Hepatocyte (in vitro differentiated cells): ENCODE data around the gene RASSF1. TPM values are rescaled to one million over a fixed set of nuclear protein-coding genes. Genes with fewer than 3 reads are reported as not detected.

Experiments used
- DNase-seq: peaks from one replicate; pipeline ENCODE4 v3.0.0-alpha.2; 2016; ENCODE audit warnings: low spot score
- H2AFZ ChIP-seq: fragments of 200-600 bp; sonication (generic); 2 replicates; pipeline ENCODE4 v1.6.0; 2016; ENCODE audit warnings: antibody characterized with exemption, mild to moderate bottlenecking
- H3K27ac ChIP-seq: fragments of 200-600 bp; sonication (generic); 2 replicates; pipeline ENCODE4 v1.5.1; 2016; ENCODE audit warnings: mild to moderate bottlenecking
- H3K27me3 ChIP-seq: fragments of 200-600 bp; sonication (generic); 2 replicates; pipeline ENCODE4 v1.6.1; 2016
- H3K36me3 ChIP-seq: fragments of 200-600 bp; sonication (generic); replicated peaks from 2 replicates; pipeline ENCODE4 v1.5.1; 2016; ENCODE audit warnings: low read depth; ENCODE audit not compliant: insufficient read depth
- H3K4me1 ChIP-seq: fragments of 200-600 bp; sonication (generic); 2 replicates; pipeline ENCODE4 v1.5.1; 2016; ENCODE audit warnings: mild to moderate bottlenecking, moderate library complexity; ENCODE audit not compliant: insufficient read depth
- H3K4me2 ChIP-seq: fragments of 200-600 bp; sonication (generic); 2 replicates; pipeline ENCODE4 v1.6.0; 2016
- H3K4me3 ChIP-seq: fragments of 200-600 bp; sonication (generic); 2 replicates; pipeline ENCODE4 v1.5.1; 2016; ENCODE audit warnings: mild to moderate bottlenecking
- H3K79me2 ChIP-seq: fragments of 200-600 bp; sonication (generic); 2 replicates; pipeline ENCODE4 v1.6.0; 2017; ENCODE audit warnings: mild to moderate bottlenecking
- H3K9me2 ChIP-seq: fragments of 200-600 bp; sonication (generic); replicated peaks from 2 replicates; pipeline ENCODE4 v1.6.0; 2017; ENCODE audit warnings: mild to moderate bottlenecking; ENCODE audit not compliant: insufficient read depth
- H3K9me3 ChIP-seq: fragments of 200-600 bp; sonication (generic); 2 replicates; pipeline ENCODE4 v1.5.1; 2016; ENCODE audit warnings: low read depth, mild to moderate bottlenecking
- H4K20me1 ChIP-seq: fragments of 200-600 bp; sonication (generic); 2 replicates; pipeline ENCODE4 v1.6.0; 2016; ENCODE audit warnings: mild to moderate bottlenecking; ENCODE audit not compliant: insufficient read depth, poor library complexity, severe bottlenecking
- CTCF ChIP-seq: fragments of 200-600 bp; sonication (generic); IDR thresholded peaks from 2 replicates; pipeline ENCODE4 v1.5.1; 2016; ENCODE audit warnings: antibody characterized with exemption, mild to moderate bottlenecking; ENCODE audit not compliant: poor library complexity
- EZH2 ChIP-seq: fragments of 200-600 bp; sonication (generic); IDR thresholded peaks from 2 replicates; pipeline ENCODE4 v1.6.1; 2016; ENCODE audit warnings: antibody characterized with exemption, mild to moderate bottlenecking, borderline replicate concordance
- EZH2phosphoT487 ChIP-seq: fragments of 200-600 bp; sonication (generic); IDR thresholded peaks from one replicate; pipeline ENCODE4 v1.6.1; 2018; ENCODE audit warnings: antibody characterized with exemption, mild to moderate bottlenecking, low read depth, moderate library complexity; ENCODE audit not compliant: unreplicated experiment, severe bottlenecking
- WGBS: methylation state at CpG from one replicate; pipeline ENCODE4 v1.1.6; 2016; ENCODE audit warnings: low lambda C conversion rate; ENCODE audit errors: missing lambda C conversion rate; 5-methylcytosine and 5-hydroxymethylcytosine counted together
- polyA plus RNA-seq: library from polyadenylated mRNA; unstranded; fragments of >200 nt; fragmentation: Nextera tagmentation; extraction: Ambion mirVana; gene quantifications from 2 replicates; pipeline ENCODE4 v1.2.1, GENCODE V29; 2016
- total RNA-seq: library from RNA; depleted of rRNA; stranded (reverse); fragments of >200 nt; gene quantifications from 2 replicates; pipeline ENCODE4 v1.2.3, GENCODE V29; 2014

The RASSF1 gene
- total and polyA plus RNA-seq, 2 experiments from 2014 or later, result 11.3 to 22.9 TPM

- Histone ChIP-seq H4K20me1 (no peaks in the 10 kb centered on the region), H3K4me1 (peaks cover 23% of the 10 kb centered on the region), H3K9me2 (no peaks in the 10 kb centered on the region), H3K27me3 (no peaks in the 10 kb centered on the region), H3K27ac (no peak overlapping the region), H3K4me3 (no peak overlapping the region), H3K79me2 (peaks cover 20% of the 10 kb centered on the region), H2AFZ (no peak overlapping the region), H3K4me2 (no peak overlapping the region), H3K36me3 (no peaks in the 10 kb centered on the region), H3K9me3 (no peaks in the 10 kb centered on the region)
- 94% methylated on average over 4 of the region's 4 CpGs for WGBS
- TF ChIP-seq EZH2 (no peak), EZH2phosphoT487 (no peak), CTCF (no peak)
- no peak for DNase-seq
Measured at GRCh38 chr3:50294089-50294488, 46.5 kb downstream of the RASSF1 start.

- no peak for TF ChIP-seq EZH2
- no peak for TF ChIP-seq CTCF
- no peak for TF ChIP-seq EZH2phosphoT487
- 90% methylated on average over 12 of the region's 12 CpGs for WGBS
- H3K27ac ChIP-seq, result peak overlapping the region; percentile 71
- H3K4me3 ChIP-seq, result no peak overlapping the region
- H3K36me3 ChIP-seq, result no peaks in the 10 kb centered on the region
- no peaks in the 10 kb centered on the region for H4K20me1 ChIP-seq
- peaks cover 18% of the 10 kb centered on the region for H3K4me1 ChIP-seq
- H3K9me3 ChIP-seq, result no peaks in the 10 kb centered on the region
- peaks cover 16% of the 10 kb centered on the region for H3K79me2 ChIP-seq
- H3K27me3 ChIP-seq, result no peaks in the 10 kb centered on the region
- DNase-seq, result no peak
- no peaks in the 10 kb centered on the region for H3K9me2 ChIP-seq
- peak overlapping the region; percentile 82 for H3K4me2 ChIP-seq
- peak overlapping the region; percentile 54 for H2AFZ ChIP-seq
Measured at GRCh38 chr3:50293079-50293801, 47.4 kb downstream of the RASSF1 start.

- H3K4me3 ChIP-seq, result peak within 1 kb of the TSS; percentile 81
- H3K79me2 ChIP-seq, result peaks cover 16% of the 10 kb centered on the region
- H3K27ac ChIP-seq, result peak within 1 kb of the TSS; percentile 97
- H3K9me3 ChIP-seq, result no peaks in the 10 kb centered on the region
- no peaks in the 10 kb centered on the region for H3K36me3 ChIP-seq
- TF ChIP-seq EZH2phosphoT487, result no peak
- TF ChIP-seq EZH2, result no peak
- TF ChIP-seq CTCF, result no peak
- peak; percentile 98 for DNase-seq
- WGBS, result 9% methylated on average over 32 of the region's 67 CpGs
- peak within 1 kb of the TSS; percentile 100 for H3K4me2 ChIP-seq
- no peaks in the 10 kb centered on the region for H3K27me3 ChIP-seq
- H3K9me2 ChIP-seq, result no peaks in the 10 kb centered on the region
- H3K4me1 ChIP-seq, result peaks cover 15% of the 10 kb centered on the region
- no peaks in the 10 kb centered on the region for H4K20me1 ChIP-seq
- H2AFZ ChIP-seq, result peak within 1 kb of the TSS; percentile 73
Measured at GRCh38 chr3:50292159-50293078, 48.2 kb downstream of the RASSF1 start, which contains the start of gene IFRD2. Gene IFRD2, minus strand, starts transcription at chr3:50292429. Its CDS starts 155 bp downstream, at chr3:50292274.
